H9 (cell line): Measurements from ENCODE around the gene POT1. TPM values are rescaled to one million over a fixed set of nuclear protein-coding genes. Genes with fewer than 3 reads are reported as not detected.

Source experiments
- DNase-seq: peaks from one replicate; pipeline ENCODE4 v3.0.0-alpha.2; 2017
- H2AFZ ChIP-seq: one replicate; pipeline ENCODE4 v1.6.1; 2013; ENCODE audit warnings: mild to moderate bottlenecking, low read length, control low read depth, moderate library complexity
- H2AK5ac ChIP-seq: 2 replicates; pipeline ENCODE4 v1.6.1; 2013; ENCODE audit warnings: low read length, control low read depth, mixed read lengths; ENCODE audit not compliant: insufficient read length
- H2BK120ac ChIP-seq: one replicate; pipeline ENCODE4 v1.6.1; 2013; ENCODE audit warnings: low read depth, mild to moderate bottlenecking, low read length, control low read depth, inconsistent platforms; ENCODE audit not compliant: poor library complexity, severe bottlenecking
- H2BK12ac ChIP-seq: 2 replicates; pipeline ENCODE4 v1.6.1; 2013; ENCODE audit warnings: low read length, control low read depth, mixed read lengths, low read depth; ENCODE audit not compliant: insufficient read length
- H2BK15ac ChIP-seq: 2 replicates; pipeline ENCODE4 v1.6.1; 2013; ENCODE audit warnings: low read depth, low read length, control low read depth
- H2BK20ac ChIP-seq: one replicate; pipeline ENCODE4 v1.6.1; 2013; ENCODE audit warnings: low read depth, mild to moderate bottlenecking, low read length, control low read depth, inconsistent platforms; ENCODE audit not compliant: poor library complexity, severe bottlenecking
- H2BK5ac ChIP-seq: 2 replicates; pipeline ENCODE4 v1.6.1; 2013; ENCODE audit warnings: low read length, control low read depth, mixed read lengths; ENCODE audit not compliant: insufficient read length
- H3K14ac ChIP-seq: 2 replicates; pipeline ENCODE4 v1.6.1; 2013; ENCODE audit warnings: low read length, control low read depth; ENCODE audit not compliant: insufficient read depth
- H3K18ac ChIP-seq: 2 replicates; pipeline ENCODE4 v1.6.1; 2013; ENCODE audit warnings: low read depth, mild to moderate bottlenecking, mixed read lengths, low read length, control low read depth; ENCODE audit not compliant: insufficient read length
- H3K23ac ChIP-seq: 2 replicates; pipeline ENCODE4 v1.6.1; 2013; ENCODE audit warnings: low read length, control low read depth, mixed read lengths, low read depth; ENCODE audit not compliant: insufficient read length
- H3K23me2 ChIP-seq: 2 replicates; pipeline ENCODE4 v1.6.1; 2013; ENCODE audit warnings: low read depth, mild to moderate bottlenecking, mixed read lengths, low read length, control low read depth; ENCODE audit not compliant: insufficient read length, poor library complexity, severe bottlenecking
- H3K27ac ChIP-seq: 2 replicates; pipeline ENCODE4 v1.5.1; 2013; ENCODE audit warnings: low read length, control low read depth, mixed read lengths, low read depth; ENCODE audit not compliant: insufficient read length
- H3K27me3 ChIP-seq: 2 replicates; pipeline ENCODE4 v1.6.1; 2013; ENCODE audit warnings: low read length, control low read depth, inconsistent platforms; ENCODE audit not compliant: insufficient read depth
- H3K4ac ChIP-seq: 2 replicates; pipeline ENCODE4 v1.6.1; 2013; ENCODE audit warnings: low read depth, mild to moderate bottlenecking, control low read depth, inconsistent platforms, low read length, moderate library complexity
- H3K4me1 ChIP-seq: 2 replicates; pipeline ENCODE4 v1.6.1; 2013; ENCODE audit warnings: low read length, control low read depth, inconsistent platforms; ENCODE audit not compliant: insufficient read depth
- H3K4me2 ChIP-seq: 2 replicates; pipeline ENCODE4 v1.6.1; 2013; ENCODE audit warnings: low read length, control low read depth, mixed read lengths; ENCODE audit not compliant: insufficient read length, insufficient read depth
- H3K56ac ChIP-seq: 2 replicates; pipeline ENCODE4 v1.6.1; 2013; ENCODE audit warnings: low read depth, mild to moderate bottlenecking, mixed read lengths, low read length, control low read depth; ENCODE audit not compliant: insufficient read length
- H3K79me1 ChIP-seq: 2 replicates; pipeline ENCODE4 v1.6.1; 2013; ENCODE audit warnings: low read depth, mild to moderate bottlenecking, moderate library complexity, low read length, control low read depth, inconsistent platforms; ENCODE audit not compliant: insufficient read depth, poor library complexity, severe bottlenecking
- H3K79me2 ChIP-seq: 2 replicates; pipeline ENCODE4 v1.6.1; 2013; ENCODE audit warnings: low read length, control low read depth, inconsistent platforms; ENCODE audit not compliant: insufficient read depth
- H3K9ac ChIP-seq: 2 replicates; pipeline ENCODE4 v1.6.1; 2013; ENCODE audit warnings: low read length, control low read depth, mixed read lengths; ENCODE audit not compliant: insufficient read length; ENCODE audit errors: extremely low read depth
- H3K9me3 ChIP-seq: one replicate; pipeline ENCODE4 v1.6.1; 2013; ENCODE audit warnings: low read depth, low read length, inconsistent platforms; ENCODE audit not compliant: control insufficient read depth
- H3T11ph ChIP-seq: one replicate; pipeline ENCODE4 v1.6.1; 2013; ENCODE audit warnings: mild to moderate bottlenecking, low read length, control low read depth, inconsistent platforms
- H4K20me1 ChIP-seq: one replicate; pipeline ENCODE4 v1.6.1; 2013; ENCODE audit not compliant: control insufficient read depth, insufficient read length, insufficient read depth
- H4K5ac ChIP-seq: 2 replicates; pipeline ENCODE4 v1.6.1; 2013; ENCODE audit warnings: low read depth, mild to moderate bottlenecking, mixed read lengths, low read length, control low read depth; ENCODE audit not compliant: insufficient read length
- H4K8ac ChIP-seq: replicated peaks from 2 replicates; pipeline ENCODE4 v1.6.1; 2013; ENCODE audit warnings: low read length, control low read depth, mixed read lengths, low read depth; ENCODE audit not compliant: insufficient read length
- H4K91ac ChIP-seq: 2 replicates; pipeline ENCODE4 v1.6.1; 2013; ENCODE audit warnings: low read depth, mild to moderate bottlenecking, moderate library complexity, mixed read lengths, low read length, control low read depth; ENCODE audit not compliant: insufficient read length
- H3K27ac Mint-ChIP-seq, 3 experiments: 2 replicates in 2 of 3; 3 replicates in 1 of 3; pipeline ENCODE4 v1.8.0; 2020 to 2021; ENCODE audit warnings: mixed read lengths in 3 of 3, mild to moderate bottlenecking in 1 of 3, moderate library complexity in 1 of 3
- H3K27me3 Mint-ChIP-seq: 2 replicates; pipeline ENCODE4 v1.8.0; 2021; ENCODE audit warnings: low read depth, mild to moderate bottlenecking, moderate library complexity, mixed read lengths
- H3K36me3 Mint-ChIP-seq, 3 experiments: 2 replicates in 2 of 3; 3 replicates in 1 of 3; pipeline ENCODE4 v1.8.0; 2020 to 2021; ENCODE audit warnings: low read depth in 3 of 3, mixed read lengths in 3 of 3; ENCODE audit not compliant: insufficient read depth in 1 of 3
- H3K4me1 Mint-ChIP-seq, 2 experiments: 2 replicates each; pipeline ENCODE4 v1.8.0; 2020; ENCODE audit warnings: mixed read lengths in 2 of 2
- H3K4me3 Mint-ChIP-seq, 2 experiments: 2 replicates in 1 of 2; 3 replicates in 1 of 2; pipeline ENCODE4 v1.8.0; 2020 to 2021; ENCODE audit warnings: mild to moderate bottlenecking in 2 of 2, mixed read lengths in 2 of 2, moderate library complexity in 1 of 2
- H3K9me3 Mint-ChIP-seq, 2 experiments: 2 replicates in 1 of 2; 3 replicates in 1 of 2; pipeline ENCODE4 v1.8.0; 2020; ENCODE audit warnings: mild to moderate bottlenecking in 2 of 2, mixed read lengths in 2 of 2, moderate library complexity in 1 of 2
- WGBS: extraction: QIAGEN DNeasy Blood & Tissue Kit; methylation state at CpG from one replicate; pipeline ENCODE4 v1.1.7; 2013; ENCODE audit warnings: missing lambda C conversion rate, low lambda C conversion rate, mixed read lengths; ENCODE audit not compliant: insufficient read length; ENCODE audit errors: extremely low coverage; 5-methylcytosine and 5-hydroxymethylcytosine counted together
- total RNA-seq: library from RNA; stranded (reverse); gene quantifications from 2 replicates; pipeline ENCODE4 v1.2.1, GENCODE V29; 2021
- TF ChIP-seq, protein P1 (sequence below): fragments of 200-600 bp; sonication (generic); conservative IDR thresholded peaks from 3 replicates; pipeline ENCODE4 v1.8.0; 2021; ENCODE audit warnings: antibody characterized with exemption, mild to moderate bottlenecking

The POT1 gene
- total RNA-seq, 1 experiment from 2014 or later, result 23.4 TPM

GRCh38 chr7:124813994-124814798 lies 115.4 kb downstream of the POT1 start:
- H2BK120ac ChIP-seq, result no peak overlapping the region
- Mint-ChIP-seq H3K36me3 (no peaks in the 10 kb centered on the region; a peak in 1 of 7 replicates), H3K9me3 (peaks cover 0 to 5% of the 10 kb centered on the region in 2 experiments; a peak in 3 of 5 replicates), H3K4me3 (no peak overlapping the region), H3K4me1 (peaks cover 41 to 46% of the 10 kb centered on the region in 2 experiments), H3K27me3 (no peaks in the 10 kb centered on the region), H3K27ac (no peak overlapping the region; a peak in 1 of 7 replicates)
- H3K56ac ChIP-seq, result no peak overlapping the region
- no peak overlapping the region for H3K27ac ChIP-seq
- WGBS, result no CpG with 5 or more reads among the region's 2 CpGs
- no peak overlapping the region for H4K91ac ChIP-seq
- no peak overlapping the region for H4K8ac ChIP-seq
- H2BK15ac ChIP-seq, result no peak overlapping the region
- H3T11ph ChIP-seq, result no peak overlapping the region
- H3K9me3 ChIP-seq, result no peaks in the 10 kb centered on the region
- H4K20me1 ChIP-seq, result no peaks in the 10 kb centered on the region
- no peak overlapping the region for H3K18ac ChIP-seq
- no peak overlapping the region for H2BK12ac ChIP-seq
- peaks cover 3% of the 10 kb centered on the region; the same call in 1 of the 2 replicates for H3K4me1 ChIP-seq
- H3K9ac ChIP-seq, result no peak overlapping the region
- no peaks in the 10 kb centered on the region for H3K23me2 ChIP-seq
- H2AK5ac ChIP-seq, result no peak overlapping the region
- no peak overlapping the region for H2BK5ac ChIP-seq
- no peak overlapping the region for H3K4me2 ChIP-seq
- H3K79me2 ChIP-seq, result no peaks in the 10 kb centered on the region
- no peak overlapping the region for H3K23ac ChIP-seq
- TF ChIP-seq, protein P1, sequence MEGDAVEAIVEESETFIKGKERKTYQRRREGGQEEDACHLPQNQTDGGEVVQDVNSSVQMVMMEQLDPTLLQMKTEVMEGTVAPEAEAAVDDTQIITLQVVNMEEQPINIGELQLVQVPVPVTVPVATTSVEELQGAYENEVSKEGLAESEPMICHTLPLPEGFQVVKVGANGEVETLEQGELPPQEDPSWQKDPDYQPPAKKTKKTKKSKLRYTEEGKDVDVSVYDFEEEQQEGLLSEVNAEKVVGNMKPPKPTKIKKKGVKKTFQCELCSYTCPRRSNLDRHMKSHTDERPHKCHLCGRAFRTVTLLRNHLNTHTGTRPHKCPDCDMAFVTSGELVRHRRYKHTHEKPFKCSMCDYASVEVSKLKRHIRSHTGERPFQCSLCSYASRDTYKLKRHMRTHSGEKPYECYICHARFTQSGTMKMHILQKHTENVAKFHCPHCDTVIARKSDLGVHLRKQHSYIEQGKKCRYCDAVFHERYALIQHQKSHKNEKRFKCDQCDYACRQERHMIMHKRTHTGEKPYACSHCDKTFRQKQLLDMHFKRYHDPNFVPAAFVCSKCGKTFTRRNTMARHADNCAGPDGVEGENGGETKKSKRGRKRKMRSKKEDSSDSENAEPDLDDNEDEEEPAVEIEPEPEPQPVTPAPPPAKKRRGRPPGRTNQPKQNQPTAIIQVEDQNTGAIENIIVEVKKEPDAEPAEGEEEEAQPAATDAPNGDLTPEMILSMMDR, result no peak
- no peaks in the 10 kb centered on the region for H3K79me1 ChIP-seq
- no peak for DNase-seq
- H3K4ac ChIP-seq, result no peak overlapping the region
- H3K27me3 ChIP-seq, result no peaks in the 10 kb centered on the region
- no peak overlapping the region for H4K5ac ChIP-seq
- H2AFZ ChIP-seq, result no peak overlapping the region
- H3K14ac ChIP-seq, result no peak overlapping the region
- H2BK20ac ChIP-seq, result no peak overlapping the region
